ENCODE data around the gene CCL17.

DNA sequence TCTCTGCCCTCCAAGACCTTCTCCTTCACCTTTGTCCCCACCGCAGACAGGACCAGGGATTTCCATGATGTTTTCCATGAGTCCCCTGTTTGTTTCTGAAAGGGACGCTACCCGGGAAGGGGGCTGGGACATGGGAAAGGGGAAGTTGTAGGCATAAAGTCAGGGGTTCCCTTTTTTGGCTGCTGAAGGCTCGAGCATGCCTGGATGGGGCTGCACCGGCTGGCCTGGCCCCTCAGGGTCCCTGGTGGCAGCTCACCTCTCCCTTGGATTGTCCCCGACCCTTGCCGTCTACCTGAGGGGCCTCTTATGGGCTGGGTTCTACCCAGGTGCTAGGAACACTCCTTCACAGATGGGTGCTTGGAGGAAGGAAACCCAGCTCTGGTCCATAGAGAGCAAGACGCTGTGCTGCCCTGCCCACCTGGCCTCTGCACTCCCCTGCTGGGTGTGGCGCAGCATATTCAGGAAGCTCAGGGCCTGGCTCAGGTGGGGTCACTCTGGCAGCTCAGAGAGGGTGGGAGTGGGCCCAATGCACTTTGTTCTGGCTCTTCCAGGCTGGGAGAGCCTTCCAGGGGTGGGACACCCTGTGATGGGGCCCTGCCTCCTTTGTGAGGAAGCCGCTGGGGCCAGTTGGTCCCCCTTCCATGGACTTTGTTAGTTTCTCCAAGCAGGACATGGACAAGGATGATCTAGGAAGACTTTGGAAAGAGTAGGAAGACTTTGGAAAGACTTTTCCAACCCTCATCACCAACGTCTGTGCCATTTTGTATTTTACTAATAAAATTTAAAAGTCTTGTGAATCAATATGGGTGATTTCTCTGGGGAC, 20.1 kb upstream of the CCL17 start:
- TF ChIP-seq, protein P1, sequence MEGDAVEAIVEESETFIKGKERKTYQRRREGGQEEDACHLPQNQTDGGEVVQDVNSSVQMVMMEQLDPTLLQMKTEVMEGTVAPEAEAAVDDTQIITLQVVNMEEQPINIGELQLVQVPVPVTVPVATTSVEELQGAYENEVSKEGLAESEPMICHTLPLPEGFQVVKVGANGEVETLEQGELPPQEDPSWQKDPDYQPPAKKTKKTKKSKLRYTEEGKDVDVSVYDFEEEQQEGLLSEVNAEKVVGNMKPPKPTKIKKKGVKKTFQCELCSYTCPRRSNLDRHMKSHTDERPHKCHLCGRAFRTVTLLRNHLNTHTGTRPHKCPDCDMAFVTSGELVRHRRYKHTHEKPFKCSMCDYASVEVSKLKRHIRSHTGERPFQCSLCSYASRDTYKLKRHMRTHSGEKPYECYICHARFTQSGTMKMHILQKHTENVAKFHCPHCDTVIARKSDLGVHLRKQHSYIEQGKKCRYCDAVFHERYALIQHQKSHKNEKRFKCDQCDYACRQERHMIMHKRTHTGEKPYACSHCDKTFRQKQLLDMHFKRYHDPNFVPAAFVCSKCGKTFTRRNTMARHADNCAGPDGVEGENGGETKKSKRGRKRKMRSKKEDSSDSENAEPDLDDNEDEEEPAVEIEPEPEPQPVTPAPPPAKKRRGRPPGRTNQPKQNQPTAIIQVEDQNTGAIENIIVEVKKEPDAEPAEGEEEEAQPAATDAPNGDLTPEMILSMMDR (IDR thresholded peaks at IDR 0.05; ENCODE audit: low read depth, low read length, missing input control): no peak
- no peak for TF ChIP-seq RAD21 (IDR thresholded peaks at IDR 0.05)
- TF ChIP-seq, protein P2, sequence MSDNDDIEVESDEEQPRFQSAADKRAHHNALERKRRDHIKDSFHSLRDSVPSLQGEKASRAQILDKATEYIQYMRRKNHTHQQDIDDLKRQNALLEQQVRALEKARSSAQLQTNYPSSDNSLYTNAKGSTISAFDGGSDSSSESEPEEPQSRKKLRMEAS (IDR thresholded peaks at IDR 0.05): no peak
